Measurements from ENCODE around the gene AUTS2. TPM values are rescaled to one million over a fixed set of nuclear protein-coding genes. Genes with fewer than 3 reads are reported as not detected.

AUTS2 gene
- total and polyA plus RNA-seq, 2 experiments from 2014 or later, result 32.0 to 91.0 TPM

DNA sequence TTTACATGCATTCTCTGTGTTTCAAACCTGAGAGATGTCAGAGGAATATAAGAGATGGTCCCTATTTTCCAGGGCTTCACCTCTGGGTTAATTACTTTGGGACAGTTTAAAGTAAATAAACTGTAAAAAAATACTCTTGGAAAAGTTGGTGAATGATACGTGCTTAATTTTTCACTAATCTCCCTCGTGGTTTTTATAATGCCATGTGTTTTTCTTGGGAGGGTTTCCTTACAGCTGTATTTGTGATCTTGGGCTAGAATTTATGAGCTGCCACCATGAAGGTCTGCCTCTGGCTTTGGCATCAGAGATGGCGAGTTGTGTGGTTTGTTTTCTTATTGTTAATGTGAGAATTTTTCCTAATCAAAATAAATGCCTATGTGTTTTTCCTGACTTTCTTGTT lies 322.5 kb downstream of the AUTS2 start:
- no peaks in the 10 kb centered on the region for H3K27me3 ChIP-seq (ENCODE audit: insufficient read depth)
- TF ChIP-seq, protein P1, sequence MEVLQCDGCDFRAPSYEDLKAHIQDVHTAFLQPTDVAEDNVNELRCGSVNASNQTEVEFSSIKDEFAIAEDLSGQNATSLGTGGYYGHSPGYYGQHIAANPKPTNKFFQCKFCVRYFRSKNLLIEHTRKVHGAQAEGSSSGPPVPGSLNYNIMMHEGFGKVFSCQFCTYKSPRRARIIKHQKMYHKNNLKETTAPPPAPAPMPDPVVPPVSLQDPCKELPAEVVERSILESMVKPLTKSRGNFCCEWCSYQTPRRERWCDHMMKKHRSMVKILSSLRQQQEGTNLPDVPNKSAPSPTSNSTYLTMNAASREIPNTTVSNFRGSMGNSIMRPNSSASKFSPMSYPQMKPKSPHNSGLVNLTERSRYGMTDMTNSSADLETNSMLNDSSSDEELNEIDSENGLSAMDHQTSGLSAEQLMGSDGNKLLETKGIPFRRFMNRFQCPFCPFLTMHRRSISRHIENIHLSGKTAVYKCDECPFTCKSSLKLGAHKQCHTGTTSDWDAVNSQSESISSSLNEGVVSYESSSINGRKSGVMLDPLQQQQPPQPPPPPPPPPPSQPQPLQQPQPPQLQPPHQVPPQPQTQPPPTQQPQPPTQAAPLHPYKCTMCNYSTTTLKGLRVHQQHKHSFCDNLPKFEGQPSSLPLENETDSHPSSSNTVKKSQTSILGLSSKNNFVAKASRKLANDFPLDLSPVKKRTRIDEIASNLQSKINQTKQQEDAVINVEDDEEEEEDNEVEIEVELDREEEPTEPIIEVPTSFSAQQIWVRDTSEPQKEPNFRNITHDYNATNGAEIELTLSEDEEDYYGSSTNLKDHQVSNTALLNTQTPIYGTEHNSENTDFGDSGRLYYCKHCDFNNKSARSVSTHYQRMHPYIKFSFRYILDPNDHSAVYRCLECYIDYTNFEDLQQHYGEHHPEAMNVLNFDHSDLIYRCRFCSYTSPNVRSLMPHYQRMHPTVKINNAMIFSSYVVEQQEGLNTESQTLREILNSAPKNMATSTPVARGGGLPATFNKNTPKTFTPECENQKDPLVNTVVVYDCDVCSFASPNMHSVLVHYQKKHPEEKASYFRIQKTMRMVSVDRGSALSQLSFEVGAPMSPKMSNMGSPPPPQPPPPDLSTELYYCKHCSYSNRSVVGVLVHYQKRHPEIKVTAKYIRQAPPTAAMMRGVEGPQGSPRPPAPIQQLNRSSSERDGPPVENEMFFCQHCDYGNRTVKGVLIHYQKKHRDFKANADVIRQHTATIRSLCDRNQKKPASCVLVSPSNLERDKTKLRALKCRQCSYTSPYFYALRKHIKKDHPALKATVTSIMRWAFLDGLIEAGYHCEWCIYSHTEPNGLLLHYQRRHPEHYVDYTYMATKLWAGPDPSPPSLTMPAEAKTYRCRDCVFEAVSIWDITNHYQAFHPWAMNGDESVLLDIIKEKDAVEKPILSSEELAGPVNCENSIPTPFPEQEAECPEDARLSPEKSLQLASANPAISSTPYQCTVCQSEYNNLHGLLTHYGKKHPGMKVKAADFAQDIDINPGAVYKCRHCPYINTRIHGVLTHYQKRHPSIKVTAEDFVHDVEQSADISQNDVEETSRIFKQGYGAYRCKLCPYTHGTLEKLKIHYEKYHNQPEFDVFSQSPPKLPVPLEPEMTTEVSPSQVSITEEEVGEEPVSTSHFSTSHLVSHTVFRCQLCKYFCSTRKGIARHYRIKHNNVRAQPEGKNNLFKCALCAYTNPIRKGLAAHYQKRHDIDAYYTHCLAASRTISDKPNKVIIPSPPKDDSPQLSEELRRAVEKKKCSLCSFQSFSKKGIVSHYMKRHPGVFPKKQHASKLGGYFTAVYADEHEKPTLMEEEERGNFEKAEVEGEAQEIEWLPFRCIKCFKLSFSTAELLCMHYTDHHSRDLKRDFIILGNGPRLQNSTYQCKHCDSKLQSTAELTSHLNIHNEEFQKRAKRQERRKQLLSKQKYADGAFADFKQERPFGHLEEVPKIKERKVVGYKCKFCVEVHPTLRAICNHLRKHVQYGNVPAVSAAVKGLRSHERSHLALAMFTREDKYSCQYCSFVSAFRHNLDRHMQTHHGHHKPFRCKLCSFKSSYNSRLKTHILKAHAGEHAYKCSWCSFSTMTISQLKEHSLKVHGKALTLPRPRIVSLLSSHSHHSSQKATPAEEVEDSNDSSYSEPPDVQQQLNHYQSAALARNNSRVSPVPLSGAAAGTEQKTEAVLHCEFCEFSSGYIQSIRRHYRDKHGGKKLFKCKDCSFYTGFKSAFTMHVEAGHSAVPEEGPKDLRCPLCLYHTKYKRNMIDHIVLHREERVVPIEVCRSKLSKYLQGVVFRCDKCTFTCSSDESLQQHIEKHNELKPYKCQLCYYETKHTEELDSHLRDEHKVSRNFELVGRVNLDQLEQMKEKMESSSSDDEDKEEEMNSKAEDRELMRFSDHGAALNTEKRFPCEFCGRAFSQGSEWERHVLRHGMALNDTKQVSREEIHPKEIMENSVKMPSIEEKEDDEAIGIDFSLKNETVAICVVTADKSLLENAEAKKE (CRISPR knock-in tag; IDR thresholded peaks at IDR 0.05), result no peak
- TF ChIP-seq, protein P2, sequence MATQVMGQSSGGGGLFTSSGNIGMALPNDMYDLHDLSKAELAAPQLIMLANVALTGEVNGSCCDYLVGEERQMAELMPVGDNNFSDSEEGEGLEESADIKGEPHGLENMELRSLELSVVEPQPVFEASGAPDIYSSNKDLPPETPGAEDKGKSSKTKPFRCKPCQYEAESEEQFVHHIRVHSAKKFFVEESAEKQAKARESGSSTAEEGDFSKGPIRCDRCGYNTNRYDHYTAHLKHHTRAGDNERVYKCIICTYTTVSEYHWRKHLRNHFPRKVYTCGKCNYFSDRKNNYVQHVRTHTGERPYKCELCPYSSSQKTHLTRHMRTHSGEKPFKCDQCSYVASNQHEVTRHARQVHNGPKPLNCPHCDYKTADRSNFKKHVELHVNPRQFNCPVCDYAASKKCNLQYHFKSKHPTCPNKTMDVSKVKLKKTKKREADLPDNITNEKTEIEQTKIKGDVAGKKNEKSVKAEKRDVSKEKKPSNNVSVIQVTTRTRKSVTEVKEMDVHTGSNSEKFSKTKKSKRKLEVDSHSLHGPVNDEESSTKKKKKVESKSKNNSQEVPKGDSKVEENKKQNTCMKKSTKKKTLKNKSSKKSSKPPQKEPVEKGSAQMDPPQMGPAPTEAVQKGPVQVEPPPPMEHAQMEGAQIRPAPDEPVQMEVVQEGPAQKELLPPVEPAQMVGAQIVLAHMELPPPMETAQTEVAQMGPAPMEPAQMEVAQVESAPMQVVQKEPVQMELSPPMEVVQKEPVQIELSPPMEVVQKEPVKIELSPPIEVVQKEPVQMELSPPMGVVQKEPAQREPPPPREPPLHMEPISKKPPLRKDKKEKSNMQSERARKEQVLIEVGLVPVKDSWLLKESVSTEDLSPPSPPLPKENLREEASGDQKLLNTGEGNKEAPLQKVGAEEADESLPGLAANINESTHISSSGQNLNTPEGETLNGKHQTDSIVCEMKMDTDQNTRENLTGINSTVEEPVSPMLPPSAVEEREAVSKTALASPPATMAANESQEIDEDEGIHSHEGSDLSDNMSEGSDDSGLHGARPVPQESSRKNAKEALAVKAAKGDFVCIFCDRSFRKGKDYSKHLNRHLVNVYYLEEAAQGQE (IDR thresholded peaks at IDR 0.05; ENCODE audit: unreplicated experiment), result no peak
- TF ChIP-seq EZH2 (IDR thresholded peaks at IDR 0.05; ENCODE audit: low read depth, unreplicated experiment) (no peak), NANOG (IDR thresholded peaks at IDR 0.05; ENCODE audit: borderline replicate concordance) (no peak), STAT1 (IDR thresholded peaks at IDR 0.05; ENCODE audit: unreplicated experiment) (no peak), JUNB (IDR thresholded peaks at IDR 0.05; ENCODE audit: unreplicated experiment) (no peak), CREB1 (CRISPR knock-in tag; IDR thresholded peaks at IDR 0.05; ENCODE audit: low read depth) (no peak), EZH2phosphoT487 (IDR thresholded peaks at IDR 0.05; ENCODE audit: unreplicated experiment) (no peak), ZNF331 (CRISPR knock-in tag; IDR thresholded peaks at IDR 0.05; ENCODE audit: low read depth) (no peak), POLR2AphosphoS5 (IDR thresholded peaks at IDR 0.05; ENCODE audit: low read depth) (no peak), ZNF114 (CRISPR knock-in tag; IDR thresholded peaks at IDR 0.05) (no peak)
- TF ChIP-seq, protein P3, sequence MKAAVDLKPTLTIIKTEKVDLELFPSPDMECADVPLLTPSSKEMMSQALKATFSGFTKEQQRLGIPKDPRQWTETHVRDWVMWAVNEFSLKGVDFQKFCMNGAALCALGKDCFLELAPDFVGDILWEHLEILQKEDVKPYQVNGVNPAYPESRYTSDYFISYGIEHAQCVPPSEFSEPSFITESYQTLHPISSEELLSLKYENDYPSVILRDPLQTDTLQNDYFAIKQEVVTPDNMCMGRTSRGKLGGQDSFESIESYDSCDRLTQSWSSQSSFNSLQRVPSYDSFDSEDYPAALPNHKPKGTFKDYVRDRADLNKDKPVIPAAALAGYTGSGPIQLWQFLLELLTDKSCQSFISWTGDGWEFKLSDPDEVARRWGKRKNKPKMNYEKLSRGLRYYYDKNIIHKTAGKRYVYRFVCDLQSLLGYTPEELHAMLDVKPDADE (IDR thresholded peaks at IDR 0.05), result no peak
- TF ChIP-seq, protein P4, sequence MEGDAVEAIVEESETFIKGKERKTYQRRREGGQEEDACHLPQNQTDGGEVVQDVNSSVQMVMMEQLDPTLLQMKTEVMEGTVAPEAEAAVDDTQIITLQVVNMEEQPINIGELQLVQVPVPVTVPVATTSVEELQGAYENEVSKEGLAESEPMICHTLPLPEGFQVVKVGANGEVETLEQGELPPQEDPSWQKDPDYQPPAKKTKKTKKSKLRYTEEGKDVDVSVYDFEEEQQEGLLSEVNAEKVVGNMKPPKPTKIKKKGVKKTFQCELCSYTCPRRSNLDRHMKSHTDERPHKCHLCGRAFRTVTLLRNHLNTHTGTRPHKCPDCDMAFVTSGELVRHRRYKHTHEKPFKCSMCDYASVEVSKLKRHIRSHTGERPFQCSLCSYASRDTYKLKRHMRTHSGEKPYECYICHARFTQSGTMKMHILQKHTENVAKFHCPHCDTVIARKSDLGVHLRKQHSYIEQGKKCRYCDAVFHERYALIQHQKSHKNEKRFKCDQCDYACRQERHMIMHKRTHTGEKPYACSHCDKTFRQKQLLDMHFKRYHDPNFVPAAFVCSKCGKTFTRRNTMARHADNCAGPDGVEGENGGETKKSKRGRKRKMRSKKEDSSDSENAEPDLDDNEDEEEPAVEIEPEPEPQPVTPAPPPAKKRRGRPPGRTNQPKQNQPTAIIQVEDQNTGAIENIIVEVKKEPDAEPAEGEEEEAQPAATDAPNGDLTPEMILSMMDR (conservative IDR thresholded peaks at IDR 0.05; ENCODE audit: low read depth in 2 of 2), result no peak
- H3K36me3 ChIP-seq (ENCODE audit: insufficient read depth), result no peaks in the 10 kb centered on the region
- no peaks in the 10 kb centered on the region for H3K9me3 Mint-ChIP-seq
- no peaks in the 10 kb centered on the region for H4K20me1 ChIP-seq (replicated peaks; ENCODE audit: insufficient read depth)
- no peak overlapping the region for H3K27ac Mint-ChIP-seq
- H2AFZ ChIP-seq, result no peak overlapping the region
- no peak overlapping the region for H3K4me2 ChIP-seq
- H3K27ac ChIP-seq (ENCODE audit: low read depth), result no peak overlapping the region
- H3K4me1 Mint-ChIP-seq, result peaks cover 7% of the 10 kb centered on the region; the same call in 2 of the 3 replicates
- H3K79me2 ChIP-seq (replicated peaks; ENCODE audit: insufficient read depth), result no peaks in the 10 kb centered on the region
- H3K9me2 ChIP-seq (ENCODE audit: insufficient read depth), result no peaks in the 10 kb centered on the region
- no peak for DNase-seq (ENCODE audit: low spot score)
- no peaks in the 10 kb centered on the region for H3K27me3 Mint-ChIP-seq (ENCODE audit: insufficient read depth, low read depth, poor library complexity)
- H3K4me3 ChIP-seq, result no peak overlapping the region
- H3F3A ChIP-seq (replicated peaks; ENCODE audit: low read depth), result no peaks in the 10 kb centered on the region
- H3K4me3 Mint-ChIP-seq, result no peak overlapping the region
- no peaks in the 10 kb centered on the region for H3K4me1 ChIP-seq (ENCODE audit: insufficient read depth)
- H3K36me3 Mint-ChIP-seq (ENCODE audit: low read depth), result no peaks in the 10 kb centered on the region
- ATAC-seq, result no peak

Measured in GM23338 (cell line).